Dendritic cell treated with granulocyte-macrophage colony-stimulating factor and Interleukin-4, amounts not matched to agents 40 ng/mL and 50 ng/mL, for 4 days (primary cell): ENCODE data around the gene ROR1.

Source experiments
- H3K27ac Mint-ChIP-seq: one replicate; pipeline ENCODE4 v1.8.0; 2022; ENCODE audit warnings: mild to moderate bottlenecking, mixed read lengths
- H3K27me3 Mint-ChIP-seq: one replicate; pipeline ENCODE4 v1.8.0; 2022; ENCODE audit warnings: mild to moderate bottlenecking, mixed read lengths
- H3K36me3 Mint-ChIP-seq: one replicate; pipeline ENCODE4 v1.8.0; 2022; ENCODE audit warnings: low read depth, mixed read lengths
- H3K4me1 Mint-ChIP-seq: one replicate; pipeline ENCODE4 v1.8.0; 2022; ENCODE audit warnings: low read depth, mixed read lengths
- H3K4me3 Mint-ChIP-seq: one replicate; pipeline ENCODE4 v1.8.0; 2022; ENCODE audit warnings: mild to moderate bottlenecking, moderate library complexity, mixed read lengths
- H3K9me3 Mint-ChIP-seq: one replicate; pipeline ENCODE4 v1.8.0; 2022; ENCODE audit warnings: mixed read lengths
- intact Hi-C: fragments of 100-400 bp; cut with micrococcal nuclease; formaldehyde crosslinking; loops from one replicate; pipeline ENCODE4 v1.15.0; 2022

ROR1 gene

DNA sequence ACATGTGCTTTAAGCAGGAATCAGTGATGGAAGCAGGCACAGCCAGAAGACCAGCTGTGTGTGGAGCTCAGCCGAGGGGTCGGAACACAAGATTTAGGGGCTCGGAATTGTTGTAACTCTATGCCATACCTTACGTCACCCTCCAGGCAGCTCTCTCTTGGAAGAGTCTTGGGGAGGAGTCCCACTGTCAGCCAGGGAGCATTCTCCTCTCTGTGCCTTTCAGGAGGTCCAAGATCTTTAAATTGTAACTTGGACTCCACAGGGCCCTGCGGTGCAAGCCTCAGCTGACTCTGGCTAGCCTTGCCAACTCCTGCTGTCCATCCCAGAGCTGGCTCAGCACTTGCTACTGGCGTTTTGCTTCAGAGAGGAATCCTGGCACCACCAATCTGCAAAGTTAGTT is 26.4 kb upstream of the ROR1 start:
- intact Hi-C loops = no loop called here
- H3K9me3 Mint-ChIP-seq = no peaks in the 10 kb centered on the region
- no peaks in the 10 kb centered on the region for H3K27me3 Mint-ChIP-seq
- H3K4me3 Mint-ChIP-seq = no peak overlapping the region
- no peak overlapping the region for H3K27ac Mint-ChIP-seq
- no peaks in the 10 kb centered on the region for H3K36me3 Mint-ChIP-seq
- H3K4me1 Mint-ChIP-seq = peaks cover 15% of the 10 kb centered on the region

DNA sequence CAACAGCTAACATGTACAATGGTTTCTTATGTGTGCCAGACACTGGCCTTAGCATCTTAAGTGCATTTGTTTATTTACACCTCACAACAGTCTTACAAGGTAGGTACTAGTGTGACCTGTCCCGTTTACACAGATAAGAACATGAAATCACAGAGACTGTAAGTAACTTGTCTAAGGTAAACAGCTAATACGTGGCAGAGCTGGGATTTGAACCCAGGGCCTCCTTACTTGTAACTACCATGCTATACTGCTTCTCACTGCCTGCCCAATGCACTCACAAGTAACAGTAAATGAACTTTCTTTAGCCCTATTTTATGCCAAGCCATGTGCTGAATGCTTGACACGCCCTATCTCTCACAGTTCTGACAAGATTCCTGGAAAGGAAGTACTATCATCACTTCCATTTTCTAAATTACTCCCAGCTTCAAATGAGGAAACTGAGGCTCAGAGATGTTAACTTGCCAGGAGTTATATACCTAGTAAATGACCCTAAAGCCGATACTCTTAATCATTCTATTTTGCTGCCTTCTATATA is 25.7 kb upstream of the ROR1 start:
- intact Hi-C loops = no loop called here
- peaks cover 20% of the 10 kb centered on the region for H3K4me1 Mint-ChIP-seq
- no peak overlapping the region for H3K27ac Mint-ChIP-seq
- no peaks in the 10 kb centered on the region for H3K36me3 Mint-ChIP-seq
- H3K27me3 Mint-ChIP-seq = no peaks in the 10 kb centered on the region
- H3K9me3 Mint-ChIP-seq = no peaks in the 10 kb centered on the region
- no peak overlapping the region for H3K4me3 Mint-ChIP-seq

DNA sequence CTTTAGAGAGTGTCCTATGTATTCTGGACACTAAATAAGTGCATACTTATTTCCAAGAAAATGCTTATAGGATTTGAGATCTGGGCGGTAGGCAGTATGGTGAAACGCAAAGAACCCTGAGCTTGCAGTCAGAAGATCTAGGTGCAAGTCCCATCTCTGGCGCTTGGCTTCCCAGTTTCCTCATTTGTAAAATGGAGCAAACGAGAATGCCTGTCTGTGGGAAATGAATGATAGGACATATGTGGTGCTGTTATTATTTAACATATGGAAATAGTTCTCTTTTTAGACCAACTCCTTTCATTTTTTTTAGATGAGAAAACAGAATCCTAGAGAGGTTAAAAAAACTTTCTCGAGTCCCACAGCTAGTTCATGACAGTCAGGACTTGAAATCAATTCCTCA is 25.2 kb upstream of the ROR1 start:
- H3K4me1 Mint-ChIP-seq = peaks cover 21% of the 10 kb centered on the region
- H3K36me3 Mint-ChIP-seq = no peaks in the 10 kb centered on the region
- H3K27me3 Mint-ChIP-seq = no peaks in the 10 kb centered on the region
- H3K27ac Mint-ChIP-seq = no peak overlapping the region
- no peak overlapping the region for H3K4me3 Mint-ChIP-seq
- H3K9me3 Mint-ChIP-seq = no peaks in the 10 kb centered on the region
- intact Hi-C loops = no loop called here

DNA sequence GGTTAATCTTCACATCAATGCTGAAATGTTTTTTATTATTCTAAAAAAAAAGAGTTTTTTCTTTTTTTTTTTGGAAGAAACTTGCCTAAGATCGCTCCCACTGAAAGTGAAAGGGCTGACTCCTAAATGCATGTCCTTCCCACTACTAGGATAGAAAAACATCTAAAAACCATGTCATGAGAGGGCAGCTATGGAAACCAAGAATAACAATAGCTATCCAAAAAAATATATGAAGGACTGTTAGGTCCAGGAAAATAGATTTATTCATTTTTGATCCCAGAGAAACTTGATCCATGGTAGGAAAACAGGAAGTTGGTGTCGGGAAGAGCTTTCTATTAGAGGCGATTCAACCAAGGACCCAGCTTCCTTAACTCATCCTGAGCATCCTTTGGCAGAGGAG is 23.1 kb upstream of the ROR1 start:
- Mint-ChIP-seq H3K36me3 (no peaks in the 10 kb centered on the region), H3K4me1 (peaks cover 21% of the 10 kb centered on the region), H3K27ac (no peak overlapping the region), H3K9me3 (no peaks in the 10 kb centered on the region), H3K27me3 (no peaks in the 10 kb centered on the region), H3K4me3 (no peak overlapping the region)
- intact Hi-C loops = no loop called here

DNA sequence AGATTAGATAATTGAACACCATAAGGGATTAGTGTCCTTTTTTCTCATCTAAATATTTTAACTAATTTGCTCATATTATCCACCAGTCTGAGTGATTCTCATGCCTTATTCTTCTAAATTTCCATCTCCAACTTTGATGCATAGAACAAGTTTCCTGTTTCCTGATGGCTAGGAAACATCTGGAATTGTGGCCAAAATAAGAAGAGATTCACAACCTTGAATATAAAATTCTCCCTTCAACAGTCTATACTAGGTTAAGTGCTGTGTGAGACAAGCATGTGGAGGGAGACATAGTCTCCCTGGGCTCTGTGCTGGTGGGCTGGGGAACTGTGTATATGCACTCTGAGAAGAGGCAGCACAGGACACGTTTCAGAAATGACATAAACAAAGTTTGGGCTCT is 21.6 kb upstream of the ROR1 start:
- H3K4me1 Mint-ChIP-seq = peaks cover 12% of the 10 kb centered on the region
- H3K36me3 Mint-ChIP-seq = no peaks in the 10 kb centered on the region
- no peak overlapping the region for H3K4me3 Mint-ChIP-seq
- H3K27ac Mint-ChIP-seq = no peak overlapping the region
- intact Hi-C loops = no loop called here
- no peaks in the 10 kb centered on the region for H3K27me3 Mint-ChIP-seq
- H3K9me3 Mint-ChIP-seq = no peaks in the 10 kb centered on the region

DNA sequence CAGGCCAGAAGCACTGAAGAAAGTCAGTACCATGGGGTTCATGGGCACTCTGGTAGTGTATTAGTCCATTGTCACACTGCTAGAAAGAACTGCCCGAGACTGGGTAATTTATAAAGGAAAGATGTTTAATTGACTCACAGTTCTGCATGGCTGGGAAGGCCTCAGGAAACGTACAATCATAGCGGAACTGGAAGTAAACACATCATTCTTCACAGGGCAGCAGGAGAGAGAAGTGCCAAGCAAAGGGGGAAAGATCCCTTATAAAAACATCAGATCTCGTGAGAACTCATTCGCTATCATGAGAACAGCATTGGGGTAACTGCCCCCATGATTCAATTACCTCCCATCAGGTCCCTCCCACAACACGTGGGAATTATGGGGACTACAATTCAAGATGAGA is 20.2 kb upstream of the ROR1 start:
- Mint-ChIP-seq H3K4me3 (no peak overlapping the region), H3K27ac (no peak overlapping the region), H3K36me3 (no peaks in the 10 kb centered on the region), H3K9me3 (no peaks in the 10 kb centered on the region), H3K4me1 (peaks cover 6% of the 10 kb centered on the region), H3K27me3 (peaks cover 3% of the 10 kb centered on the region)
- intact Hi-C loops = no loop called here

DNA sequence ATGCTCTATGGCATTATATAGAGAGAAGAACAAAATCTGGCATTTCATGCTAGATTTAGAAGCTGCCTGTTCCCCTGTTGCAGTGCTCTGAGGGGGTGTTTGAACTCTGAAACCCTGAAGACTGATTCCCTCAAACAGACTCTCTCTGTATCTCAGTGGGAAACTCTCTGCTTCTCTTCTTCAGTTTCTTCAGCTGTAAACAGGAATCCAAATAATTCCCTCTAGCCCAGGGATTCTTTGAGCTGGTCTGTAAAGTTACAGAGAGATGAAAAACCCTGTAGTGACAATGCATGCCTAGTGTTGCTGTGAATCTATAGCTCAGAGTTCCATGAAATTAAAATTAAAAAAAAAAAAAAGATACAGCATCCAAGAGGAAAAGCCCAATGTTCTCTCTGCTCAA is 17.0 kb upstream of the ROR1 start:
- Mint-ChIP-seq H3K9me3 (no peaks in the 10 kb centered on the region), H3K4me3 (no peak overlapping the region), H3K36me3 (no peaks in the 10 kb centered on the region), H3K27me3 (peaks cover 3% of the 10 kb centered on the region), H3K27ac (no peak overlapping the region), H3K4me1 (peaks cover 6% of the 10 kb centered on the region)
- intact Hi-C loops = no loop called here

DNA sequence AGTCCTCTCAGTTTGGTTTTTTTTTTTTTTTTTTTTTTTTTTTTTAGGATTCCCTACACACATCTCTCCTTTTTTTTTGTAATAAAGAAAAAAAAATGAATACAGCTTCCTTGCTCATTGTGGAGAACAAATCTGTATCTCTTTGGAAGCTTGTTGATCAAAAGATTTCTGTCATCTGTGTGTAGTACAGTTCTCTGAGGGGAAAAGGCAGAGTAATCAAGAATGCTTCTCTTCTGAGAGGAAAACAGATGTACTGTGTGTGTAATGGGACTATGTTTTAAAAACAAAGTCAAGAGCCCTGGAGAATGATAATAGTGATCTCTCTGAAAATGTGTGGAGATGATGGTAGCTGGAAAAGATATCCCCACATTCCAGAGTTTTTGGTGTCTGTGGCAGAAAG is 16.5 kb upstream of the ROR1 start:
- Mint-ChIP-seq H3K9me3 (no peaks in the 10 kb centered on the region), H3K4me3 (no peak overlapping the region), H3K4me1 (peaks cover 6% of the 10 kb centered on the region), H3K27ac (no peak overlapping the region), H3K27me3 (peaks cover 3% of the 10 kb centered on the region), H3K36me3 (no peaks in the 10 kb centered on the region)
- intact Hi-C loops = no loop called here

DNA sequence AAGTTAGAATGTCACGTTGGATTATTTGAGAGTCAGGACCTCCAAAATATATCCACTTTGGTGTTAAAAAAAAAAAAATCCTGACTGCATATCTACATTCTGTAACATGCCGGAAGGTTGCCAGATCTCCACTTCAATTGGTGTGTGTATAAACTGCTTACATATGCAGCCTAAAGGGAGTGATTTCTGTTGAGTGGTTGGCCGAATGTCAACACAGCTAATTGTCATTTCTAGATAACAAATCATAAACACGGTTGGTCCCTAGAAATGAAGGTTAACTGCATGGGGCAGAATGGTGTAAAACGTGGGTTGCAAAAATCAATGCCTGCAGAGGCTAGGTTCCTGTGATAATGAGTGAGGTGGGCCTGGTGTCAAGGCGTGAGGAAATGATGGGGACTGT is 15.0 kb upstream of the ROR1 start:
- no peak overlapping the region for H3K4me3 Mint-ChIP-seq
- intact Hi-C loops = no loop called here
- H3K4me1 Mint-ChIP-seq = no peaks in the 10 kb centered on the region
- H3K27ac Mint-ChIP-seq = no peak overlapping the region
- no peaks in the 10 kb centered on the region for H3K36me3 Mint-ChIP-seq
- peaks cover 3% of the 10 kb centered on the region for H3K27me3 Mint-ChIP-seq
- H3K9me3 Mint-ChIP-seq = no peaks in the 10 kb centered on the region

DNA sequence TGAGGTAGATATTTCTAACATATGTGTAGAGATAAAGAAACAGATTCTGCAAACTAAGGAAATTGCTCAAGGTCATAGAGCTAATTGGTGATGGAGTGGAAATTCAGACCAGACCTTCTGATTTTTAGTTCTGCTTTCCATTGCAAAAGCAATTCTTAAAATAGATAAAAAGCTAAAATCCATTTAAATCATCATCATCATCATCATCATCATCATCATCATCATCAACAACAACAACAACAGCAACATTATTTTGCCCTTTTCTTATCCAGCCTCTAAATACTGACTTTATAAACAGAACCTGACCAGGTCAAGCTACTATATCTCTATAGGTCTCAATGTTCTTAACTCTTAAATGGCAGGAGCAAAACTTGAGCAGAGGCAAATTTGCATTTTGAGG is 14.0 kb upstream of the ROR1 start:
- no peak overlapping the region for H3K27ac Mint-ChIP-seq
- H3K4me1 Mint-ChIP-seq = no peaks in the 10 kb centered on the region
- peaks cover 3% of the 10 kb centered on the region for H3K27me3 Mint-ChIP-seq
- intact Hi-C loops = no loop called here
- H3K36me3 Mint-ChIP-seq = no peaks in the 10 kb centered on the region
- no peak overlapping the region for H3K4me3 Mint-ChIP-seq
- no peaks in the 10 kb centered on the region for H3K9me3 Mint-ChIP-seq

DNA sequence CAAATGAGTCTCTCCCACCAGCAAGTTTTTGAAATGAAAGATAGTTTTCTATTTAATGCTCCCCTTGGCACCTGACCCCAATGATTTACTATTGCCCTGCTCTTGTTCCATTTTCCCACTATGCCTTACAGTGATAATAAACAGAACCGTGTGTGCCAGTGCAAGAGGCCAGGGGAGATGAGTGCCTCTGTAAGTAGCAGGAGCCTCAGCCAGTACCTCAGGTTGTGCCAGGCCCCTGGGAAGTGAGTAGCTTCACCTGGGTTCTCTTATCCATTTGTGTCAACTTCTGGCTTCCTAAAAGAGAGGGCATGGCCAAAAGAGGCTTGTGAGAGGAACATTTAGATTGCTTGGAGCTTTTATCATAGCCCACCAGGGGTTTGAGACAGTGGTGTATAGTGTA is 3.4 kb upstream of the ROR1 start:
- H3K27ac Mint-ChIP-seq = no peak overlapping the region
- peaks cover 44% of the 10 kb centered on the region for H3K27me3 Mint-ChIP-seq
- H3K4me1 Mint-ChIP-seq = peaks cover 12% of the 10 kb centered on the region
- H3K4me3 Mint-ChIP-seq = no peak overlapping the region
- H3K36me3 Mint-ChIP-seq = no peaks in the 10 kb centered on the region
- H3K9me3 Mint-ChIP-seq = no peaks in the 10 kb centered on the region
- intact Hi-C loops = no loop called here

DNA sequence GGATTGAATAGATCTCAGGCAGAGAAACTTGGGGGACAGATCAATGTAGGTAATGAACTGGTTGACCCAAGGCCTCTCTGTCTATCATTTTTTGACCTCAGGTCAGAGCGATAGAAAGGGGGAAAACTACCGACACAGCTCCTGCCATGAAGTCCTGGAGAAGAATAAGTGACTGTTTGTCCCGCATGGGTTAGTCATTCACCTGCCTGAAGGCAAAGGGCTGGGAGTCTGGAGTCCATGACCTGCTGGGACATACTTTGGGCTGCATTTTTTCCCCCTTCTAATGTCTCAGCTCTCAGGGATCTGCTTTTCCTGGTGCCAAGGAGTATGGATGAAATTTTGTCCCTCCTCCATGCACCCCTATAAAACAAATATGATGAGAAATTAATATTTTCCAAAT is 1.6 kb upstream of the ROR1 start:
- no peak overlapping the region for H3K27ac Mint-ChIP-seq
- peaks cover 63% of the 10 kb centered on the region for H3K27me3 Mint-ChIP-seq
- intact Hi-C loops = no loop called here
- H3K4me1 Mint-ChIP-seq = peaks cover 12% of the 10 kb centered on the region
- no peaks in the 10 kb centered on the region for H3K9me3 Mint-ChIP-seq
- no peak overlapping the region for H3K4me3 Mint-ChIP-seq
- H3K36me3 Mint-ChIP-seq = no peaks in the 10 kb centered on the region

DNA sequence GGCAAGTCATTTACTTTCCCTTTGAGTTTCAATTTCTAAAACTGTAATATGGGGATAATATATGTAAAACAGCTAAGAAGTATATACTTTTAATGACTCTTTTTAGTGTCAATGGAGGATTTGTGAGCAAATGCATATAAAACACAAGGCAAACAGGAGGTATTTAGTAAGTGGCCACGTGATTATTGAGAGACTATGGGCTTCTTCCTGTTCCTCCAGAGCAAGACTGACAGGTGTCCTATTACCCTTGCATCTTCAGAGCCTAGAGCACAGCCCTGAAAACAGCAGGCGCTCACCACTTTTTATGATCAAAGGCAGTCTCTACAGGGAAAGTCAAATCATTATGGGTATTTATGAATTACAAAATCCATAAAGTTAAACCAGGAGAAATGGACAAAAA is 941 bp upstream of the ROR1 start:
- no peak overlapping the region for H3K4me3 Mint-ChIP-seq
- peaks cover 12% of the 10 kb centered on the region for H3K4me1 Mint-ChIP-seq
- no peaks in the 10 kb centered on the region for H3K9me3 Mint-ChIP-seq
- no peaks in the 10 kb centered on the region for H3K36me3 Mint-ChIP-seq
- H3K27me3 Mint-ChIP-seq = peaks cover 66% of the 10 kb centered on the region
- H3K27ac Mint-ChIP-seq = no peak overlapping the region
- intact Hi-C loops = no loop called here

DNA sequence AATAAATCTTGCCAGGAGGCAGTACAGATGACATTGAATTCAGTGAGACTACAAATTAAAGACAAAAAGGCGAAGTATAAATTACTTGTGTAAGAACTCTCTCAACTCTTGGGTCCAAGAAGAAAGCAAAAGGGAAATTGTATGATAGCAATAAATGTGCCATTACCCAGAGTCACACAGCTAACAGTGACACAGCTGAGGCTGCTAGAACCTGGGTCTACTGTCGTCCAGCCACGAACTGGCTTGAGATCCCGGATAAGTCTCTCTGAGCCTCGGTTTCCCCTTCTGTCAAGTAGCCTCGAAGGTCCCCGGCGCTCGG is 362 bp upstream of the ROR1 start:
- intact Hi-C loops = no loop called here
- Mint-ChIP-seq H3K4me1 (peaks cover 12% of the 10 kb centered on the region), H3K36me3 (no peaks in the 10 kb centered on the region), H3K9me3 (no peaks in the 10 kb centered on the region), H3K27me3 (peaks cover 68% of the 10 kb centered on the region), H3K27ac (no peak overlapping the region), H3K4me3 (peak overlapping the region; percentile 74)

DNA sequence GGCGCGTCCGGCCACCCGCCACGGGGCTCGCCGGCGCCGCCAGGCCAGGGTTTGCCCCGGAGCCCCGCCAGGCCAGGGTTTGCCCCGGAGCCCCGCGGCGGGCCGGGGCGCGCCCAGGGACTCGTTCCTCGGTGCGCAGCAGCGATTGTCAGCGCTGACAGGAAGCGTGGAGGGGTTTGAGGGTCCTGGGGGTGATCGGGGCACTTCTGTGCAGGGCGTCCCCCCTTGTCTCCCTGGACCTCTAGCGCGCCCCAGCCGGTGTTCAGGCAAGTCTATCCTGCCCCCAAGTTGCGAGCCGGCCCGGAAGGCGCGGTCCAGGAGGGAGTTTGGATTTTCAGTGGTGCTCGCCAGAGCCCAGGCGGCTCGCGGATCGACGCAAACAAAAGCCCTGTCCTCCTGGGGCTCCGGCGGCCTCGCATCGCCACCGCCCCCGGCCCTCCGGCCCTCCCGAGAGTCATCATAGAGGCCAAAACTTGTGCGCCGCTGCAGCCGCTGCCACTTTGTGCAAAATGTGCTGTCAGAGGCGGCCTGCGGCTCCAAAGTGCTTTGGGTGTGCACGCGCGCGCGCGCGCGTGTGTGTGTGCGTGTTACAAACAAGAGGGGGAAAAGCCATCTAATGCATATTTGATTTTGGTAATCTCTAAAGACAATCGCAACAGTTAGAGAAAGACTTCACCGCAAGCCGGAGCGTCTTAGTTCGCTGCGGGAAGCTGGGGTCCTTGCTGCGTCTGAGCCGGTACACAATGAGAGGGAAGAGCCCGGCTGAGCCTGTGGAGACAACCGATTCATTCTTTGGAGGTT is 1.0 kb downstream of the ROR1 start:
- intact Hi-C loops = no loop called here
- Mint-ChIP-seq H3K4me1 (peaks cover 12% of the 10 kb centered on the region), H3K4me3 (peak overlapping the region; percentile 11), H3K27ac (no peak overlapping the region), H3K27me3 (peaks cover 72% of the 10 kb centered on the region), H3K36me3 (no peaks in the 10 kb centered on the region), H3K9me3 (no peaks in the 10 kb centered on the region)
